Common myeloid progenitor, CD34-positive (primary cell): ENCODE data around the gene HHAT.
A peak's percentile ranks its signal among the peaks of the same experiment; 100 is the strongest.
"Not testable (repeated sequence)": the region's sequence is repeated elsewhere in the genome, so short reads cannot be mapped to it uniquely, and the experiment has no call there.

Experiments used
- CTCF ChIA-PET: fragments of 350-600 bp; sonication (Branson Sonifier 250); formaldehyde crosslinking; loops from one replicate; lab custom pipeline; 2021; ENCODE audit warnings: antibody characterized with exemption; lab: Charles Lee
- POLR2A ChIA-PET: fragments of 350-600 bp; sonication (Branson Sonifier 250); formaldehyde crosslinking; loops from one replicate; lab custom pipeline; 2021; ENCODE audit warnings: antibody characterized with exemption; lab: Charles Lee
- DNase-seq, 3 donors: peaks; one replicate each; pipeline versions ENCODE4 v3.0.0 to v3.0.0-alpha.2; 2013
- H3K27ac ChIP-seq, 2 experiments: 1 replicate in 1 of 2; 2 replicates in 1 of 2; pipeline ENCODE4 v1.7.0; 2013; ENCODE audit warnings: inconsistent platforms in 2 of 2, low read length in 2 of 2, mild to moderate bottlenecking in 2 of 2, low read depth in 1 of 2, moderate library complexity in 1 of 2; ENCODE audit not compliant: severe bottlenecking in 2 of 2, insufficient read depth in 1 of 2, poor library complexity in 1 of 2
- H3K27me3 ChIP-seq, 5 experiments: replicated peaks in 2 of 5; 1 replicate in 3 of 5; 2 replicates in 2 of 5; pipeline versions ENCODE4 v1.6.1 to v1.7.0; 2013; ENCODE audit warnings: low read length in 4 of 5, mild to moderate bottlenecking in 2 of 5, moderate library complexity in 2 of 5, inconsistent platforms in 1 of 5; ENCODE audit not compliant: insufficient read depth in 5 of 5, control insufficient read depth in 4 of 5
- H3K36me3 ChIP-seq, 4 experiments: 1 replicate in 2 of 4; 2 replicates in 2 of 4; pipeline versions ENCODE4 v1.6.1 to v1.7.0; 2013; ENCODE audit warnings: low read length in 3 of 4, control low read depth in 1 of 4, mild to moderate bottlenecking in 1 of 4; ENCODE audit not compliant: control insufficient read depth in 4 of 4, insufficient read depth in 4 of 4
- H3K4me1 ChIP-seq, 4 experiments: 1 replicate in 3 of 4; 2 replicates in 1 of 4; pipeline versions ENCODE4 v1.6.1 to v1.7.1; 2013; ENCODE audit warnings: low read length in 3 of 4, mild to moderate bottlenecking in 3 of 4, control low read depth in 1 of 4, inconsistent platforms in 1 of 4, moderate library complexity in 1 of 4; ENCODE audit not compliant: control insufficient read depth in 4 of 4, insufficient read depth in 4 of 4; ENCODE audit errors: control extremely low read depth in 1 of 4
- H3K4me3 ChIP-seq, 7 experiments: 1 replicate in 4 of 7; 2 replicates in 3 of 7; pipeline versions ENCODE4 v1.5.1 to v1.7.0; 2013; ENCODE audit warnings: mild to moderate bottlenecking in 7 of 7, low read length in 6 of 7, moderate library complexity in 6 of 7, inconsistent platforms in 2 of 7, low read depth in 2 of 7, control low read depth in 1 of 7; ENCODE audit not compliant: insufficient read depth in 4 of 7, control insufficient read depth in 1 of 7; ENCODE audit errors: extremely low read depth in 1 of 7
- H3K9me3 ChIP-seq, 5 experiments: 1 replicate in 4 of 5; 2 replicates in 1 of 5; pipeline versions ENCODE4 v1.6.1 to v1.7.1; 2013; ENCODE audit warnings: low read length in 4 of 5, mild to moderate bottlenecking in 2 of 5, inconsistent platforms in 1 of 5, low read depth in 1 of 5, moderate library complexity in 1 of 5; ENCODE audit not compliant: control insufficient read depth in 4 of 5, insufficient read depth in 2 of 5; ENCODE audit errors: control extremely low read depth in 1 of 5
- WGBS: methylation state at CpG from one replicate; pipeline ENCODE4 v1.1.5; 2013; ENCODE audit not compliant: insufficient coverage; 5-methylcytosine and 5-hydroxymethylcytosine counted together

HHAT gene

GRCh38 chr1:210352575-210352974 is 23.9 kb downstream of the HHAT start:
- ChIA-PET CTCF (no interaction called here), POLR2A (no interaction called here)
- no peak for DNase-seq
- 100% methylated on average over 1 of the region's 4 CpGs for WGBS
- Histone ChIP-seq H3K27me3 (no peaks in the 10 kb centered on the region), H3K4me3 (no peak overlapping the region), H3K27ac (no peak overlapping the region), H3K36me3 (no peaks in the 10 kb centered on the region), H3K4me1 (no peaks in the 10 kb centered on the region), H3K9me3 (no peaks in the 10 kb centered on the region)

DNA sequence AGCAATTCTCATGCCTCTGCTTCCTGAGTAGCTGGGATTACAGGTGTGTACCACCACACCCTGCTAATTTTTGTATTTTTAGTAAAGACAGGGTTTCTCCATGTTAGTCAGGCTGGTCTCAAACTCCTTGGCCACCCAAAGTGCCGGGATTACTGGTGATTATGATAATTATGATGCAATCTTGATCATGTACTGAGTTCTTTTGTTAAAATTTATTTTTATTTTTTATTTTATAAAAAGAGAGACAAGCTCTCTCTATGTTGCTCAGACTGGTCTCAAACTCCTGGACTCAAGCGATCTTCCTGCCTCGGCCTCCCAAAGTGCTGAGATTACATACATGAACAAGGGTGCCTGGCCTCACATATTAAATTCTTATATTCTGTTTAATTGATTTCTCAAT is 25.6 kb downstream of the HHAT start:
- H3K27me3 ChIP-seq, H3K9me3 ChIP-seq, H3K4me1 ChIP-seq, POLR2A ChIA-PET, DNase-seq, H3K36me3 ChIP-seq, H3K4me3 ChIP-seq, H3K27ac ChIP-seq: not testable (repeated sequence)
- 100% methylated on average over 2 of the region's 3 CpGs for WGBS
- CTCF ChIA-PET, result interaction anchor here (0.9 to 3.2 kb wide), 2 partner anchors 12 to 53 kb away, joined by 4 to 13 read pairs; no protein-coding TSS in a partner anchor

GRCh38 chr1:210358626-210359025 is 29.9 kb downstream of the HHAT start:
- POLR2A ChIA-PET, result no interaction called here
- Histone ChIP-seq H3K27ac (no peak overlapping the region), H3K9me3 (no peaks in the 10 kb centered on the region), H3K36me3 (no peaks in the 10 kb centered on the region), H3K4me3 (no peak overlapping the region), H3K27me3 (no peaks in the 10 kb centered on the region), H3K4me1 (no peaks in the 10 kb centered on the region)
- 100% methylated on average over 1 of the region's 3 CpGs for WGBS
- DNase-seq, result no peak
- CTCF ChIA-PET, result interaction anchor here (1.0 to 2.1 kb wide), 3 partner anchors 8 to 17 kb away, joined by 3 to 8 read pairs (median 3); no protein-coding TSS in a partner anchor

GRCh38 chr1:210359255-210359654 is 30.6 kb downstream of the HHAT start:
- ChIA-PET CTCF (interaction anchor here (1.1 to 2.5 kb wide), 4 partner anchors 9 to 48 kb away, joined by 3 to 12 read pairs (median 6); no protein-coding TSS in a partner anchor), POLR2A (no interaction called here)
- WGBS, result 96% methylated on average over 3 of the region's 3 CpGs
- no peak for DNase-seq
- Histone ChIP-seq H3K36me3 (no peaks in the 10 kb centered on the region), H3K4me3 (no peak overlapping the region), H3K4me1 (no peaks in the 10 kb centered on the region), H3K27ac (no peak overlapping the region), H3K27me3 (no peaks in the 10 kb centered on the region), H3K9me3 (no peaks in the 10 kb centered on the region)

DNA sequence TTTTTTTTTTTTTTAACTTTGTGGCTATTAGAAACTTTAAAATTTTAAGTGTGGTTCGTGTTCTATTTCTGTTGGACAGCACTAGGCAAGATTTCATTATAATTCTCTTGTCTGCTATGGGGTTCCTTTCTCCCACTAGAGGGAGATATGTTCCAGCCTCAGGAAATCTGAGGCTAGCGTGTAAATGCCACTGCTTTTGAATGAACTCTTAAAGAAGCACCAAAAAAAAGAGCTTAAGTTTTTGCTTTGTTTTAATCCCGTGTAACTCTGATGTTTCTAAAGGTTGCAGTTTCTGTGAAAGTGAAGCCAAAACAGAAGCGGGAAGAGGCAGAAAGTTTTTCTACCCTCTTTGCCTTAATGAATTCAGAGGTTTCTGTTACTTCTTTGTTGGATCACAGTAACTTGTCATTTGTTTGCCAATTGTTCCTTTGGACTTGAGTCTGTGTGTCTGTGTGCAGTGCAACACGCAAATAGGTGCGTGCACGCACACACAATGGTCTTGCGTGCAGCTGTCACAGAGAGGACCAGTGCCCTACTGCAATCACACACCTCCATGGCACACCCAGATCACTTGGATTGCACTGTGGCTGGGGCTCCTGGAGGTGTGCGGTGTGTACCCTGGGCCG is 32.3 kb downstream of the HHAT start:
- Histone ChIP-seq H3K36me3 (no peaks in the 10 kb centered on the region), H3K27me3 (no peaks in the 10 kb centered on the region), H3K9me3 (no peaks in the 10 kb centered on the region), H3K27ac (no peak overlapping the region), H3K4me3 (no peak overlapping the region), H3K4me1 (no peaks in the 10 kb centered on the region)
- ChIA-PET POLR2A (no interaction called here), CTCF (interaction anchor here (0.7 to 2.5 kb wide), 9 partner anchors 8 to 46 kb away, joined by 3 to 12 read pairs (median 3); no protein-coding TSS in a partner anchor)
- peak; percentile 27 to 69 (median 60) for DNase-seq
- 70% methylated on average over 10 of the region's 10 CpGs for WGBS

GRCh38 chr1:210361665-210362064 is 33.0 kb downstream of the HHAT start:
- no peak for DNase-seq
- WGBS, result 100% methylated on average over 3 of the region's 4 CpGs
- no peaks in the 10 kb centered on the region for H3K36me3 ChIP-seq
- H3K27ac ChIP-seq, result no peak overlapping the region
- H3K27me3 ChIP-seq, result no peaks in the 10 kb centered on the region
- no peaks in the 10 kb centered on the region for H3K9me3 ChIP-seq
- H3K4me1 ChIP-seq, result no peaks in the 10 kb centered on the region
- H3K4me3 ChIP-seq, result no peak overlapping the region
- CTCF ChIA-PET, result interaction anchor here (0.8 to 2.5 kb wide), 7 partner anchors 8 to 40 kb away, joined by 3 to 12 read pairs (median 3); no protein-coding TSS in a partner anchor
- POLR2A ChIA-PET, result no interaction called here

GRCh38 chr1:210362526-210362925 is 33.8 kb downstream of the HHAT start:
- H3K27me3 ChIP-seq, result no peaks in the 10 kb centered on the region
- H3K27ac ChIP-seq, result no peak overlapping the region
- no peaks in the 10 kb centered on the region for H3K36me3 ChIP-seq
- ChIA-PET CTCF (interaction anchor here (1.0 to 1.6 kb wide), 3 partner anchors 14 to 39 kb away, joined by 3 read pairs; no protein-coding TSS in a partner anchor), POLR2A (no interaction called here)
- DNase-seq, result no peak
- H3K4me3 ChIP-seq, result no peak overlapping the region
- H3K9me3 ChIP-seq, result no peaks in the 10 kb centered on the region
- 100% methylated on average over 3 of the region's 4 CpGs for WGBS
- no peaks in the 10 kb centered on the region for H3K4me1 ChIP-seq
